Astrocyte of the cerebellum (primary cell): Measurements from ENCODE around the gene PKP4.
"Not testable (repeated sequence)": the region's sequence is repeated elsewhere in the genome, so short reads cannot be mapped to it uniquely, and the experiment has no call there.

Experiments used
- DNase-seq: peaks from one replicate; pipeline ENCODE4 v3.0.0-alpha.2; 2011; ENCODE audit warnings: low read depth
- H3K4me3 ChIP-seq: 2 replicates; pipeline ENCODE4 v1.5.1; 2011; ENCODE audit warnings: mild to moderate bottlenecking, low read depth, low read length, moderate library complexity
- in situ Hi-C: cut with HindIII; loops from 2 replicates; pipeline ENCODE4 v1.10.0; 2017; ENCODE audit warnings: low sequenced_read_pairs
- TF ChIP-seq, protein P1 (sequence below): IDR thresholded peaks from 2 replicates; pipeline ENCODE4 v1.5.1; 2012; ENCODE audit warnings: low read length, low read depth, moderate library complexity, mild to moderate bottlenecking; ENCODE audit errors: missing control alignments

PKP4 gene

DNA sequence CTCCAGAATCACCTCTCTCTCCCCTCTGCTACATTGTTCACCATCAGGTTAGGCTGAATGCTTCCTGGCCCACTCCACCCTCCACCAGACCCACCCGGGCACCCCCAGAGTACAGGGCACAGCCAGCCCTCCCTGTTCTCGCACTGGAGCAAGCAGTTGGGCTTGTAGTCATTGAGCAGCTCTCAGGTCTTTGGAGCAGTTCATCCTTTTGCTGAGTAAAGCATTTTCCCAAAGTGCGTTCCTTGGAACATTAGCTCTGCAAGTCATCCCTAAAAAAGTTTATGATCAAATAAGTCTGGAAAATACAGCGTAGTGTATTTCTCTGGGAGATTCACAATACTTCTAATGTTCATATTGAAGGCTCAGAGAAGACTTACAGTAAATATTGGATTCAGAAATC is 234.9 kb downstream of the PKP4 start:
- in situ Hi-C loops: no loop called here
- DNase-seq: no peak
- TF ChIP-seq, protein P1, sequence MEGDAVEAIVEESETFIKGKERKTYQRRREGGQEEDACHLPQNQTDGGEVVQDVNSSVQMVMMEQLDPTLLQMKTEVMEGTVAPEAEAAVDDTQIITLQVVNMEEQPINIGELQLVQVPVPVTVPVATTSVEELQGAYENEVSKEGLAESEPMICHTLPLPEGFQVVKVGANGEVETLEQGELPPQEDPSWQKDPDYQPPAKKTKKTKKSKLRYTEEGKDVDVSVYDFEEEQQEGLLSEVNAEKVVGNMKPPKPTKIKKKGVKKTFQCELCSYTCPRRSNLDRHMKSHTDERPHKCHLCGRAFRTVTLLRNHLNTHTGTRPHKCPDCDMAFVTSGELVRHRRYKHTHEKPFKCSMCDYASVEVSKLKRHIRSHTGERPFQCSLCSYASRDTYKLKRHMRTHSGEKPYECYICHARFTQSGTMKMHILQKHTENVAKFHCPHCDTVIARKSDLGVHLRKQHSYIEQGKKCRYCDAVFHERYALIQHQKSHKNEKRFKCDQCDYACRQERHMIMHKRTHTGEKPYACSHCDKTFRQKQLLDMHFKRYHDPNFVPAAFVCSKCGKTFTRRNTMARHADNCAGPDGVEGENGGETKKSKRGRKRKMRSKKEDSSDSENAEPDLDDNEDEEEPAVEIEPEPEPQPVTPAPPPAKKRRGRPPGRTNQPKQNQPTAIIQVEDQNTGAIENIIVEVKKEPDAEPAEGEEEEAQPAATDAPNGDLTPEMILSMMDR: no peak
- H3K4me3 ChIP-seq: no peak overlapping the region

DNA sequence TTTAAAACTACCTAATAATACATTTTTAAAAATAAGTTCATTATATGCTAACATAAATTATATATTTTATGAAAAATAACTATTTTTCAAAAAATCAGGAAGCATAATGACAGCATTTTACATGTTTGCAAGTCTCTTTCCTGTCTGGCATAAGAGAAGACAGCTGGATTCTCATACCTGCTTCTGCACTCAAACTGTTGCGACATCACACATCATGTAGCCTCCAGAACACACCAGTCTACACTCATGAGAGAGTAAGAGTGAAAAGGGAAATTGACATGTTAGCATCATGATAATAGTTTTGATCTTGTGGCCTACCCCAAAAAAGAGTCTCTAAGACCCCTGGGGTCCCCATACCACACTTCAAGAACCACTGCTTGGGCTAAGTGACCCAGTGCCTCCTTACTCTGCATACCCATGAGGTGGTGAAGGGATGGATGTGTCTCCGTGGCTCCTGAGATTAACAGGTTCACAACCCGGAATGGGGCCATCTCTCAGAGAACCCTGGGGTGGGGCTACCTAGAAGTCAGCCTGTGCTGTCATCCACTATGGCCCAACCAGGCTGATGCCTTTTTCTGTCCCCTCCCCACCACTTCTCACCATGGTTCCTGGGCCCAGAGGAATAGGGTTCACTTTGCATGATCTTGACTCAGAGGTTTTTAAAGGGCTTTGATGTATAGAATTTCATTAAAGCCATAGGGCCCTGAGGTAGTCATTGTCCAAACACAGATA is 235.8 kb downstream of the PKP4 start:
- no peak for DNase-seq
- TF ChIP-seq, protein P1: no peak
- in situ Hi-C loops: no loop called here
- no peak overlapping the region for H3K4me3 ChIP-seq

DNA sequence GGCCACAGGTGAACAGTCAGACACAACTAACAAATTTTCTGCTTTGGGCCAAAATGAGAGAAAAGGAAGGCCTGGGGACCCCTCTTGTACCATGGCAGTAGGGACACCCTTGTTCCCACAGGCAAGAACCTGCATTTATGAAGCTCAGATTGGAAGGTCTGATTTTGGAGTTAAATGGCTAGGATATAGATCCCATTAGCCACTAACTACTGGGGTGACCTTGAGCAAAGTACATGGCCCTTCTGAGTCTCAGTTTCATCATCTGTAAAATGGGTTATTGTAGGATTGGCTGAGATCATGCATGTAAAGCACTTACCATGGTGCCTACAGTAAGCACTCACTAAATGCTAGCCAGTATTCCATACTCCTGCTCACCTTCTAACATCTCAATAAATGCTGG is 236.7 kb downstream of the PKP4 start:
- TF ChIP-seq, protein P1: no peak
- H3K4me3 ChIP-seq: no peak overlapping the region
- no peak for DNase-seq
- in situ Hi-C loops: no loop called here

DNA sequence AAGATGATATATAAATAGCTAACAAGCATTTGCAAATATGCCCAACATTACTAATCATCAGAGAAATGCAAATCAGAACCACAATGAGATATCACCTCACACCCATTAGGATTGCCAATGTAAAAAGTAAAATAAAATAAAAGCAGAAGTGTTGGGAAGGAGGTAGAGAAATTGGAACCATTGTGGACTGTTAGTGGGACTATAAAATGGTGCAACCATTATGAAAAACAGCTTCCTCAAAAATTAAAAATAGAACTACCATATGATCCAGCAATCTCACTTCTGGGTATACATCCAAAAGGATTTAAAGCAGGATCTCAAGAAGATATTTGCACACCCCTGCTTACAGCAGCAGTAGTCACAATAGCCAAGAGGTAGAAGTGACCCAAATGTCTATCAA is 238.6 kb downstream of the PKP4 start:
- TF ChIP-seq, protein P1: no peak
- DNase-seq: no peak
- in situ Hi-C loops: no loop called here
- no peak overlapping the region for H3K4me3 ChIP-seq

DNA sequence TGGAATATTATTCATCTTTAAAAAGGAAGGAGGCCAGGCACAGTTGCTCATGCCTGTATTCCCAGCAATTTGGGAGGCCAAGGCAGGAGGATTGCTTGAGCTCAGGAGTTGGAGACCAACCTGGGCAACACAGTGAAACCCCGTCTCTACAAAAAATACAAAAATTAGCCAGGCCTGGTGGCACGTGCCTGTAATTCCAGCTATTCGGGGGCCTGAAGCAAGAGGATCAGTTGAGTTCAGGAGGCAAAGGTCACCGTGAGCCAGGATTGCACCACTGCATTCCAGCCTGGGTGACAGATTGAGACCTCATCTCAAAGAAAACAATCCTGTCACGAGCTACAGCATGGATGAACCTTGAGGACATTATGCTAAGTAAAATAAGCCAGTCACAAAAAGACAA is 239.0 kb downstream of the PKP4 start:
- H3K4me3 ChIP-seq, in situ Hi-C loops, DNase-seq: not testable (repeated sequence)

DNA sequence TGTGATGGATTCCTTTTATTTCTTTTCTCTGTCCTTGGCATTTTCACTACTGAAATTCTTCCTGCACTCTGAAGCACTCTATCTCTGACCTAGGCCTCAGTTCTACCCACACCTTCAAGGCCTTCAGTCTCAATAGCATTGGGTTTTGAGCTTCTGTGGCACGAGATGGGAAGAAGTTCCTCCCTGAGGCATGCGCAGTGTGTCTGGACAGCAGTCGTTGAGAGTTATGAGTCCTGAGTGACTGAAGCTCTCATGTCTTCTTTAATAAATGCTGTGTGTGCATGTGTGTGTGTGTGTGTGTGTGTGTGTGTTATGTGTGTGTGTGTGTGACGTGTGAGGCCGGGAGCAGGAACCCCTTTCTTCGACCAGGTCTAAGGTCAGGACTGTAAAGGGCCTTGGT is 242.6 kb downstream of the PKP4 start:
- H3K4me3 ChIP-seq: no peak overlapping the region
- TF ChIP-seq, protein P1: no peak
- in situ Hi-C loops: no loop called here
- no peak for DNase-seq

DNA sequence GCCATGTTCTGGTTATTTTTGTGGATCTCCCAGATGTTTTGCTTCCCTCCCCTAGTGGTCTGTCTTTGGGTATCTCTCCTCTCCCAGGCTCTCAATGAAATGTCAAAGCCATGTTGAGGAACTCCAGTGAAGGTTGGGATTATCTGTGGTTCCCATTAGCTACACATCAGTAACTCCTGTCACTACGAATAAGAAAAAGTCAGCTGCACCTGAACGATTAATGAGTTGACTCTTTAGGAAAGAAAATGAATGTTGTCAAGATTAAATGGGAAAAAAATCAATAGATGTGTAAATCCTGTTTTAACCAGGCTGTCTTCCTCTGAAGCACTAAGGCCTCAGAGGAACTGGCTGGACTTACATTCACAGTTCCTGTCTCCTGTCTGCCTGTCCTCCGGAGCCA is 244.3 kb downstream of the PKP4 start:
- H3K4me3 ChIP-seq: no peak overlapping the region
- TF ChIP-seq, protein P1: no peak
- in situ Hi-C loops: no loop called here

More for the DNA sequence above, 244.3 kb downstream of the PKP4 start:
- no peak for DNase-seq
